Loucy (cell line): ENCODE results near the gene RNLS.

ENCODE experiments used
- CTCF ChIP-seq: fragments of 200-600 bp; sonication (generic); conservative IDR thresholded peaks from 2 replicates; pipeline ENCODE4 v1.5.1; 2014; ENCODE audit warnings: mild to moderate bottlenecking, antibody characterized with exemption, low read length
- EZH2phosphoT487 ChIP-seq: fragments of 200-600 bp; IDR thresholded peaks from 2 replicates; pipeline ENCODE4 v1.6.1; 2018; ENCODE audit warnings: antibody characterized with exemption, mild to moderate bottlenecking, moderate library complexity, borderline replicate concordance

GRCh38 chr10:88459530-88459929 lies 123.6 kb downstream of the RNLS start:
- no peak for TF ChIP-seq CTCF
- no peak for TF ChIP-seq EZH2phosphoT487
